SH-SY5Y (cell line): Measurements from ENCODE around the gene PPP1R37.

ENCODE experiments used
- GATA2 ChIP-seq: IDR thresholded peaks from 2 replicates; pipeline ENCODE4 v1.6.1; 2011; ENCODE audit warnings: mild to moderate bottlenecking, low read depth, low read length
- GATA3 ChIP-seq: IDR thresholded peaks from 2 replicates; pipeline ENCODE4 v1.6.1; 2011; ENCODE audit warnings: low read depth, mild to moderate bottlenecking, low read length, moderate library complexity

DNA sequence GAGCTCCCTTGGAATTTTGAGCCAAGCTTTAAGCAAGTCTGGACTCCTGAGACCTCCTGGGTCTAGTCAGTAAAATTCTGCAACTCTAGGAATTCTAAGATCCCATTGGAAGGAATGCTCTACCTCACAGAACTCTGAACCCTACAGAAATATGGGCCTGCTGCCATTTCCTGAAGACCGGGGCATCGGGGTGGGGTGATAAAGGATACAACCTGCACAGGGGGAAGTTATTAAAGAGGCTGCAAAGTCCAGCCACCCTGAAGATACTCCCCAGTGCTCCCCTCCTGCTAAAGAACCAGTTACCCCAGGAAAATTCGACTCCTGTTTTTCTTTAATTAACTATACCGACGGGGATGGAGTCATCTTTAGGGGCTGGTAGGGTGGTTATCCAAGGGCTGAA is 2.4 kb upstream of the PPP1R37 start:
- TF ChIP-seq GATA2 (no peak), GATA3 (no peak)
